ENCODE measurements around the gene CNKSR1.

DNA sequence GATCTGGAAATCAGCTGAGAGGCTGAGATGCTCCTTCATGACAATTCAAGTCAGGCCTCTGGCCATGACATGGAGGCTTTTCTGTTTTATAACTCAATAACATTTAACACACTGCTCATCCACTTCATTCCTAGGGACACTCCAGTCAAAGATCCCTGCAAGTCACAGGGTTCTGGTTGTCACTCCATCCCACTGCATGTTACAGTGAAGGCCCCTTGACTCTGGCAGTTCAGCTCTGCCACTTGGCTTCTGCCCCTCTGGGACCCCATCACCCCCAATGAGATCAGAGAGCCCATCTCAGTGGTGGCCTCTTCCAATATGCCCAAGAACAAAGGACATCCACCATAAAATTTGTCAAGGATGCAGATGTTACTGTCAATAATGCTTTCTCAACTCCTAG is 28.4 kb upstream of the CNKSR1 start:
- TF ChIP-seq, protein P1, sequence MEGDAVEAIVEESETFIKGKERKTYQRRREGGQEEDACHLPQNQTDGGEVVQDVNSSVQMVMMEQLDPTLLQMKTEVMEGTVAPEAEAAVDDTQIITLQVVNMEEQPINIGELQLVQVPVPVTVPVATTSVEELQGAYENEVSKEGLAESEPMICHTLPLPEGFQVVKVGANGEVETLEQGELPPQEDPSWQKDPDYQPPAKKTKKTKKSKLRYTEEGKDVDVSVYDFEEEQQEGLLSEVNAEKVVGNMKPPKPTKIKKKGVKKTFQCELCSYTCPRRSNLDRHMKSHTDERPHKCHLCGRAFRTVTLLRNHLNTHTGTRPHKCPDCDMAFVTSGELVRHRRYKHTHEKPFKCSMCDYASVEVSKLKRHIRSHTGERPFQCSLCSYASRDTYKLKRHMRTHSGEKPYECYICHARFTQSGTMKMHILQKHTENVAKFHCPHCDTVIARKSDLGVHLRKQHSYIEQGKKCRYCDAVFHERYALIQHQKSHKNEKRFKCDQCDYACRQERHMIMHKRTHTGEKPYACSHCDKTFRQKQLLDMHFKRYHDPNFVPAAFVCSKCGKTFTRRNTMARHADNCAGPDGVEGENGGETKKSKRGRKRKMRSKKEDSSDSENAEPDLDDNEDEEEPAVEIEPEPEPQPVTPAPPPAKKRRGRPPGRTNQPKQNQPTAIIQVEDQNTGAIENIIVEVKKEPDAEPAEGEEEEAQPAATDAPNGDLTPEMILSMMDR (IDR thresholded peaks at IDR 0.05) = no peak
- no peak for TF ChIP-seq ZFX (IDR thresholded peaks at IDR 0.05; ENCODE audit: borderline replicate concordance)

Measured in 22Rv1 (cell line).